Adipocyte (in vitro differentiated cells): Measurements from ENCODE around the gene RPL10.

Experiments
- DNase-seq: peaks from one replicate; pipeline ENCODE4 v3.0.0-alpha.2; 2015; ENCODE audit warnings: low read depth
- H3K27me3 ChIP-seq: replicated peaks from 2 replicates; pipeline ENCODE4 v1.7.0; 2013; ENCODE audit warnings: mild to moderate bottlenecking, low read length, moderate library complexity; ENCODE audit not compliant: control insufficient read depth, insufficient read depth
- H3K36me3 ChIP-seq: 2 replicates; pipeline ENCODE4 v1.7.0; 2013; ENCODE audit warnings: low read length, mild to moderate bottlenecking, moderate library complexity; ENCODE audit not compliant: control insufficient read depth, insufficient read depth, severe bottlenecking
- H3K4me1 ChIP-seq: 2 replicates; pipeline ENCODE4 v1.7.0; 2013; ENCODE audit warnings: mild to moderate bottlenecking, low read length, moderate library complexity; ENCODE audit not compliant: control insufficient read depth, insufficient read depth
- H3K4me3 ChIP-seq: 2 replicates; pipeline ENCODE4 v1.7.0; 2013; ENCODE audit warnings: mild to moderate bottlenecking, low read length, moderate library complexity
- H3K9ac ChIP-seq: 2 replicates; pipeline ENCODE4 v1.7.0; 2013; ENCODE audit warnings: mild to moderate bottlenecking, low read length, moderate library complexity
- H3K9me3 ChIP-seq: 2 replicates; pipeline ENCODE4 v1.7.0; 2013; ENCODE audit warnings: mild to moderate bottlenecking, low read length, moderate library complexity; ENCODE audit not compliant: control insufficient read depth

RPL10 gene

DNA sequence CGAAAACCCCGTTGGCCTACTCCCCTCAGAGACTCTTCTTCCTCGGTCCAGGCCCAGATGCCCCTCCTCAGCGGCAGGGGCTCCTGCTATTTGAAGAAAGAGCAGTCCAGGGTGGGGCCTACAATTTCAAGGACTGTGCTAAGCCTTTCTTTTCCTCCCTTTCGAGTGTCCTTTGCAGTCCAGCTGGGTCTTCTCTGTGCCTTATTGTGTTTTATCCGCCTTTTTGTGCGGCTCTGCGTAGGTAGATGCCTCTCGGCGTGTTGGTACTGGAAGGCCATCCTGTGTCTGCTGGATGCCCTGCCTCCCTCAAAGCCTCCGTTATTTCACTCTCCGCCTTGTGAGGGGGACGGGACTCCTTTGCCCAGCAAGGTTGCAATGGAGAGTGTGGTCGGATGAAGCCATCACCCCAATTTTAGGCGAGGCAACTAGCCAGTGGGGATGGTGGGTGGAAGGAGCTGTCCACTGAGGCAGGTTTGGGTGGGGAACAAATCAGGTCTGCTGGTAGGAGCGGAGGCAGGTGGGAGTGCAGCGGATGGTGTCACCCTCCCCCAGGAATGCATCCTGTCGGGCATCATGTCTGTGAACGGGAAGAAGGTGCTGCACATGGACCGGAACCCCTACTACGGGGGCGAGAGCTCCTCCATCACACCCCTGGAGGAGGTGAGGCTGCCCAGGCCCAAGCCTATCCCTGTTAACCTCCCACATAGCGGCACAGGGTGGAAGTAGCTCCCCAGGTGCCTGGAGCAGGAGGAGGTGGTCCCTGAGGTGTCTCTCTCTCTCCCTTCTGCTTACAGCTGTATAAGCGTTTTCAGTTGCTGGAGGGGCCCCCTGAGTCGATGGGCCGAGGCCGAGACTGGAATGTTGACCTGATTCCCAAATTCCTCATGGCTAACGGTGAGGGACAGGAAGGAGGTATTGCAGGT, 40.1 kb downstream of the RPL10 start:
- DNase-seq: peak; percentile 30
- peak overlapping the region; percentile 77 for H3K9ac ChIP-seq
- peaks cover 31% of the 10 kb centered on the region for H3K36me3 ChIP-seq

DNA sequence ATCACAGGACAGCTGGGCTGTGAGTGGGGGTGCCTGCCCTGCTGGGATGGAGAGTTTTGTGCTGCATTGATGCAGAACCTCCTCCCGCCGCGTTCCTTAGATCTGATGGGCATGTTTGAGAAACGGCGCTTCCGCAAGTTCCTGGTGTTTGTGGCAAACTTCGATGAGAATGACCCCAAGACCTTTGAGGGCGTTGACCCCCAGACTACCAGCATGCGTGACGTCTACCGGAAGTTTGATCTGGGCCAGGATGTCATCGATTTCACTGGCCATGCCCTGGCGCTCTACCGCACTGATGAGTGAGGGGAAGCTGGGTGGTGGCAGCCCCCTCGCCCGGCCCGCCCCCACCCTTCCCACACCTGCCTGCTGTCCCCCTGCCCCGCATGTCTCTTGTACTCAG, 41.7 kb downstream of the RPL10 start:
- DNase-seq: no peak
- no peaks in the 10 kb centered on the region for H3K9me3 ChIP-seq
- H3K27me3 ChIP-seq: no peaks in the 10 kb centered on the region
- H3K4me3 ChIP-seq: no peak overlapping the region
- peaks cover 15% of the 10 kb centered on the region for H3K36me3 ChIP-seq
- no peak overlapping the region for H3K9ac ChIP-seq
- peaks cover 1% of the 10 kb centered on the region for H3K4me1 ChIP-seq

More for the DNA sequence above, 40.1 kb downstream of the RPL10 start:
- H3K4me3 ChIP-seq: peak overlapping the region; percentile 77
- H3K4me1 ChIP-seq: no peaks in the 10 kb centered on the region
- no peaks in the 10 kb centered on the region for H3K27me3 ChIP-seq
- H3K9me3 ChIP-seq: no peaks in the 10 kb centered on the region

GRCh38 chrX:154440623-154441357, 42.6 kb downstream of the RPL10 start:
- H3K36me3 ChIP-seq: peaks cover 6% of the 10 kb centered on the region
- peaks cover 11% of the 10 kb centered on the region for H3K4me1 ChIP-seq
- no peak for DNase-seq
- H3K4me3 ChIP-seq: no peak overlapping the region
- no peaks in the 10 kb centered on the region for H3K9me3 ChIP-seq
- no peaks in the 10 kb centered on the region for H3K27me3 ChIP-seq
- no peak overlapping the region for H3K9ac ChIP-seq

- no peaks in the 10 kb centered on the region for H3K27me3 ChIP-seq
- no peak overlapping the region for H3K4me3 ChIP-seq
- no peak for DNase-seq
- H3K4me1 ChIP-seq: peaks cover 13% of the 10 kb centered on the region
- H3K9ac ChIP-seq: no peak overlapping the region
- no peaks in the 10 kb centered on the region for H3K9me3 ChIP-seq
- peaks cover 10% of the 10 kb centered on the region for H3K36me3 ChIP-seq
These were observed 43.4 kb downstream of the RPL10 start for GRCh38 chrX:154441564-154441963.

DNA sequence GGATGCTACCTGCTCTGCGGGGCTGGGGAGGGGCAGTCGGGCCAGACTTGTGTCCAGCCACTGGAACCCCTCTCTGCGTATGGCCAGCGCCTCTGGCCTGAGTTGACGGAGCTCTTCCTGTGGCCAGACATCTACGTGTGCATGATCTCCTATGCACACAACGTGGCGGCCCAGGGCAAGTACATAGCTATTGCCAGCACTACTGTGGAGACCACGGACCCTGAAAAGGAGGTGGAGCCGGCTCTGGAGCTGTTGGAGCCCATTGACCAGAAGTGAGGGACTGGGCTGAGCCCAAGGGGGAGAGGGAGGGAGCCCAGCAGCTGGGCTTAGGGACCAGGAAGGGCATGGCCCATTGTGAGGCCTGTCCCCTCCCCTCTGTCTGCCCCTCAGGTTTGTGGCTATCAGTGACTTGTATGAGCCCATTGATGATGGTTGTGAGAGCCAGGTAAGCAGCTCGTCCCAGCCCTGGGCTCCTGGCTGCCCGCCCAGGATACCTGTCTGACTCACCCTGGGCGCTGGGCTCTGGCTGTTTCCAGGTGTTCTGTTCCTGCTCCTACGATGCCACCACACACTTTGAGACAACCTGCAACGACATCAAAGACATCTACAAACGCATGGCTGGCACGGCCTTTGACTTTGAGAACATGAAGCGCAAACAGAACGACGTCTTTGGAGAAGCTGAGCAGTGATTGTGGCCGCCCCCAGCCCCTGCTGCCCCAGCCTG, 44.0 kb downstream of the RPL10 start:
- DNase-seq: no peak
- H3K4me3 ChIP-seq: no peak overlapping the region
- H3K36me3 ChIP-seq: peaks cover 10% of the 10 kb centered on the region

GRCh38 chrX:154443479-154443910, 45.3 kb downstream of the RPL10 start:
- Histone ChIP-seq H3K27me3 (no peaks in the 10 kb centered on the region), H3K9me3 (no peaks in the 10 kb centered on the region), H3K4me3 (peak overlapping the region; percentile 54), H3K36me3 (peaks cover 15% of the 10 kb centered on the region), H3K4me1 (peaks cover 13% of the 10 kb centered on the region), H3K9ac (peak overlapping the region; percentile 80)
- DNase-seq: peak; percentile 11

More for the DNA sequence above, 44.0 kb downstream of the RPL10 start:
- Histone ChIP-seq H3K4me1 (peaks cover 13% of the 10 kb centered on the region), H3K9ac (no peak overlapping the region), H3K9me3 (no peaks in the 10 kb centered on the region), H3K27me3 (no peaks in the 10 kb centered on the region)

- Histone ChIP-seq H3K4me3 (peak within 1 kb of the TSS; percentile 82), H3K9me3 (no peaks in the 10 kb centered on the region), H3K4me1 (peaks cover 13% of the 10 kb centered on the region), H3K36me3 (peaks cover 22% of the 10 kb centered on the region), H3K27me3 (no peaks in the 10 kb centered on the region), H3K9ac (peak within 1 kb of the TSS; percentile 92)
- DNase-seq: peak; percentile 89
These were observed 46.0 kb downstream of the RPL10 start, which contains the start of gene FAM50A for GRCh38 chrX:154443992-154444754. Gene FAM50A, plus strand, starts transcription at chrX:154444141. Its CDS starts 95 bp downstream, at chrX:154444236.

DNA sequence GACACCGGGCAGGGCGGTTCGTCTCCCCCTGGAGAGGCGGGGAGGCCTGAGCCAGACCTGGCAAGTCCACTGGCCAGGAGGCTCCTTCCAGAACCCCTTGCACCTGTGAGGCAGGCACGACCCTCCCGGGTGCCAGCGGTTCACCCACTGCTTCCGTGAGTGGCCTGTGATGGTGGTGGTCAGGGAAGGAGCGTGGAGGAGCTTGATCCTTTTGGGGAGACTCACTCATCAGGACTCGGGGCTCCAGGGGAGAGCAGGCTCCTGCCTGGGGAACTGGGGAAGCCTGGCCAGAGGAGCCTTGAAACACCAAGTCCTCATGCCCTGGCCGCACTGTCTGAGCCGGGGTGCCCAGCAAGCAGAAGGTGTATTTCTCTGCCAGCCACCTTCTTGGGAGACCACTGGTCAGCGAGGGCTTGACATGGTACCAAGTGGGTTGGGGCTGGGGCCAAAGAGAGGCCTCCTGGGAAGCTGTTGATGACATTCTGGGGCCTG, 46.6 kb downstream of the RPL10 start:
- H3K36me3 ChIP-seq: peaks cover 27% of the 10 kb centered on the region
- no peak for DNase-seq
- no peaks in the 10 kb centered on the region for H3K9me3 ChIP-seq
- no peaks in the 10 kb centered on the region for H3K27me3 ChIP-seq
- peak overlapping the region; percentile 92 for H3K9ac ChIP-seq
- H3K4me1 ChIP-seq: peaks cover 13% of the 10 kb centered on the region
- H3K4me3 ChIP-seq: peak overlapping the region; percentile 82

DNA sequence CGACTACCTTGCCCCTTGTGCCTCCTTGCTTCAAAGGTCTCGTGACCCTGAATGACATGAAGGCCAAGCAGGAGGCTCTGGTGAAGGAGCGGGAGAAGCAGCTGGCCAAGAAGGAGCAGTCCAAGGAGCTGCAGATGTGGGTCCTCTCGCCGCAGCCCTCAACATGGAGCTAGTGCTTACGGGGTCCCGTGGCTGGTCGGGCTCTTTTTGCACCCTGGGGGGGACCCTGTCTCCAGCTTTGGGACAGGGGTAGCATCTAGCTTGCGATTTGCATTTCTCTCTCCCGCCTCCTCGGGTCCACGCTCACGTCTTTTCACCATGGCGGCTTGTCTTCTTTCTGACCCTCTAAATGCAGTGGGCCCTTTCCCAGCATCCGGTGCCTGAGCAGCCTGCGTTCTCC, 47.6 kb downstream of the RPL10 start:
- DNase-seq: no peak
- H3K4me3 ChIP-seq: peak overlapping the region; percentile 82

DNA sequence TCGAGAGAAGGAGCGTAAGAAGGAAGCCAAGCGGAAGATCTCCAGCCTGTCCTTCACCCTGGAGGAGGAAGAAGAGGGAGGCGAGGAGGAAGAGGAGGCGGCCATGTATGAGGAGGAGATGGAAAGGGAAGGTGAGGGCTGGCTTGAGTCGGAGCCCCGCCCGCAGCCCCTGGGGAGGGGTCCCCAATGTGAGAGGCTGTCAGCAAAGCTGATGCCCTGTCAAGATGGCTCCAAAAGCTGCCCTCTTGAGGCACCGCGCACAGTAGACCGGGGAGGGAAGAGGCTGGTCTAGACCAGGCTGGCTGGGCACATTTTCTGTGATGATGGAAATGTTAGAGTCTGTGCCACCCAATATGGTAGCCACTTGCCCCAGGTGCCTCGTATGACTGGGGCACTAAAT, 48.3 kb downstream of the RPL10 start:
- no peak overlapping the region for H3K4me3 ChIP-seq
- no peak overlapping the region for H3K9ac ChIP-seq
- peaks cover 13% of the 10 kb centered on the region for H3K4me1 ChIP-seq
- no peaks in the 10 kb centered on the region for H3K9me3 ChIP-seq
- peaks cover 40% of the 10 kb centered on the region for H3K36me3 ChIP-seq
- no peak for DNase-seq
- no peaks in the 10 kb centered on the region for H3K27me3 ChIP-seq

More for the DNA sequence above, 47.6 kb downstream of the RPL10 start:
- no peaks in the 10 kb centered on the region for H3K27me3 ChIP-seq
- no peaks in the 10 kb centered on the region for H3K9me3 ChIP-seq
- peaks cover 37% of the 10 kb centered on the region for H3K36me3 ChIP-seq
- peaks cover 13% of the 10 kb centered on the region for H3K4me1 ChIP-seq
- no peak overlapping the region for H3K9ac ChIP-seq
